H9 (cell line): Measurements from ENCODE around the gene TMSB10. TPM values are rescaled to one million over a fixed set of nuclear protein-coding genes. Genes with fewer than 3 reads are reported as not detected.

Experiments
- DNase-seq: peaks from one replicate; pipeline ENCODE4 v3.0.0-alpha.2; 2017
- H2AFZ ChIP-seq: one replicate; pipeline ENCODE4 v1.6.1; 2013; ENCODE audit warnings: mild to moderate bottlenecking, low read length, control low read depth, moderate library complexity
- H2AK5ac ChIP-seq: 2 replicates; pipeline ENCODE4 v1.6.1; 2013; ENCODE audit warnings: low read length, control low read depth, mixed read lengths; ENCODE audit not compliant: insufficient read length
- H2BK120ac ChIP-seq: one replicate; pipeline ENCODE4 v1.6.1; 2013; ENCODE audit warnings: low read depth, mild to moderate bottlenecking, low read length, control low read depth, inconsistent platforms; ENCODE audit not compliant: poor library complexity, severe bottlenecking
- H2BK12ac ChIP-seq: 2 replicates; pipeline ENCODE4 v1.6.1; 2013; ENCODE audit warnings: low read length, control low read depth, mixed read lengths, low read depth; ENCODE audit not compliant: insufficient read length
- H2BK15ac ChIP-seq: 2 replicates; pipeline ENCODE4 v1.6.1; 2013; ENCODE audit warnings: low read depth, low read length, control low read depth
- H2BK20ac ChIP-seq: one replicate; pipeline ENCODE4 v1.6.1; 2013; ENCODE audit warnings: low read depth, mild to moderate bottlenecking, low read length, control low read depth, inconsistent platforms; ENCODE audit not compliant: poor library complexity, severe bottlenecking
- H2BK5ac ChIP-seq: 2 replicates; pipeline ENCODE4 v1.6.1; 2013; ENCODE audit warnings: low read length, control low read depth, mixed read lengths; ENCODE audit not compliant: insufficient read length
- H3K14ac ChIP-seq: 2 replicates; pipeline ENCODE4 v1.6.1; 2013; ENCODE audit warnings: low read length, control low read depth; ENCODE audit not compliant: insufficient read depth
- H3K18ac ChIP-seq: 2 replicates; pipeline ENCODE4 v1.6.1; 2013; ENCODE audit warnings: low read depth, mild to moderate bottlenecking, mixed read lengths, low read length, control low read depth; ENCODE audit not compliant: insufficient read length
- H3K23ac ChIP-seq: 2 replicates; pipeline ENCODE4 v1.6.1; 2013; ENCODE audit warnings: low read length, control low read depth, mixed read lengths, low read depth; ENCODE audit not compliant: insufficient read length
- H3K23me2 ChIP-seq: 2 replicates; pipeline ENCODE4 v1.6.1; 2013; ENCODE audit warnings: low read depth, mild to moderate bottlenecking, mixed read lengths, low read length, control low read depth; ENCODE audit not compliant: insufficient read length, poor library complexity, severe bottlenecking
- H3K27ac ChIP-seq: 2 replicates; pipeline ENCODE4 v1.5.1; 2013; ENCODE audit warnings: low read length, control low read depth, mixed read lengths, low read depth; ENCODE audit not compliant: insufficient read length
- H3K27me3 ChIP-seq: 2 replicates; pipeline ENCODE4 v1.6.1; 2013; ENCODE audit warnings: low read length, control low read depth, inconsistent platforms; ENCODE audit not compliant: insufficient read depth
- H3K4ac ChIP-seq: 2 replicates; pipeline ENCODE4 v1.6.1; 2013; ENCODE audit warnings: low read depth, mild to moderate bottlenecking, control low read depth, inconsistent platforms, low read length, moderate library complexity
- H3K4me1 ChIP-seq: 2 replicates; pipeline ENCODE4 v1.6.1; 2013; ENCODE audit warnings: low read length, control low read depth, inconsistent platforms; ENCODE audit not compliant: insufficient read depth
- H3K4me2 ChIP-seq: 2 replicates; pipeline ENCODE4 v1.6.1; 2013; ENCODE audit warnings: low read length, control low read depth, mixed read lengths; ENCODE audit not compliant: insufficient read length, insufficient read depth
- H3K56ac ChIP-seq: 2 replicates; pipeline ENCODE4 v1.6.1; 2013; ENCODE audit warnings: low read depth, mild to moderate bottlenecking, mixed read lengths, low read length, control low read depth; ENCODE audit not compliant: insufficient read length
- H3K79me1 ChIP-seq: 2 replicates; pipeline ENCODE4 v1.6.1; 2013; ENCODE audit warnings: low read depth, mild to moderate bottlenecking, moderate library complexity, low read length, control low read depth, inconsistent platforms; ENCODE audit not compliant: insufficient read depth, poor library complexity, severe bottlenecking
- H3K79me2 ChIP-seq: 2 replicates; pipeline ENCODE4 v1.6.1; 2013; ENCODE audit warnings: low read length, control low read depth, inconsistent platforms; ENCODE audit not compliant: insufficient read depth
- H3K9ac ChIP-seq: 2 replicates; pipeline ENCODE4 v1.6.1; 2013; ENCODE audit warnings: low read length, control low read depth, mixed read lengths; ENCODE audit not compliant: insufficient read length; ENCODE audit errors: extremely low read depth
- H3K9me3 ChIP-seq: one replicate; pipeline ENCODE4 v1.6.1; 2013; ENCODE audit warnings: low read depth, low read length, inconsistent platforms; ENCODE audit not compliant: control insufficient read depth
- H3T11ph ChIP-seq: one replicate; pipeline ENCODE4 v1.6.1; 2013; ENCODE audit warnings: mild to moderate bottlenecking, low read length, control low read depth, inconsistent platforms
- H4K20me1 ChIP-seq: one replicate; pipeline ENCODE4 v1.6.1; 2013; ENCODE audit not compliant: control insufficient read depth, insufficient read length, insufficient read depth
- H4K5ac ChIP-seq: 2 replicates; pipeline ENCODE4 v1.6.1; 2013; ENCODE audit warnings: low read depth, mild to moderate bottlenecking, mixed read lengths, low read length, control low read depth; ENCODE audit not compliant: insufficient read length
- H4K8ac ChIP-seq: replicated peaks from 2 replicates; pipeline ENCODE4 v1.6.1; 2013; ENCODE audit warnings: low read length, control low read depth, mixed read lengths, low read depth; ENCODE audit not compliant: insufficient read length
- H4K91ac ChIP-seq: 2 replicates; pipeline ENCODE4 v1.6.1; 2013; ENCODE audit warnings: low read depth, mild to moderate bottlenecking, moderate library complexity, mixed read lengths, low read length, control low read depth; ENCODE audit not compliant: insufficient read length
- H3K27ac Mint-ChIP-seq, 3 experiments: 2 replicates in 2 of 3; 3 replicates in 1 of 3; pipeline ENCODE4 v1.8.0; 2020 to 2021; ENCODE audit warnings: mixed read lengths in 3 of 3, mild to moderate bottlenecking in 1 of 3, moderate library complexity in 1 of 3
- H3K27me3 Mint-ChIP-seq: 2 replicates; pipeline ENCODE4 v1.8.0; 2021; ENCODE audit warnings: low read depth, mild to moderate bottlenecking, moderate library complexity, mixed read lengths
- H3K36me3 Mint-ChIP-seq, 3 experiments: 2 replicates in 2 of 3; 3 replicates in 1 of 3; pipeline ENCODE4 v1.8.0; 2020 to 2021; ENCODE audit warnings: low read depth in 3 of 3, mixed read lengths in 3 of 3; ENCODE audit not compliant: insufficient read depth in 1 of 3
- H3K4me1 Mint-ChIP-seq, 2 experiments: 2 replicates each; pipeline ENCODE4 v1.8.0; 2020; ENCODE audit warnings: mixed read lengths in 2 of 2
- H3K4me3 Mint-ChIP-seq, 2 experiments: 2 replicates in 1 of 2; 3 replicates in 1 of 2; pipeline ENCODE4 v1.8.0; 2020 to 2021; ENCODE audit warnings: mild to moderate bottlenecking in 2 of 2, mixed read lengths in 2 of 2, moderate library complexity in 1 of 2
- H3K9me3 Mint-ChIP-seq, 2 experiments: 2 replicates in 1 of 2; 3 replicates in 1 of 2; pipeline ENCODE4 v1.8.0; 2020; ENCODE audit warnings: mild to moderate bottlenecking in 2 of 2, mixed read lengths in 2 of 2, moderate library complexity in 1 of 2
- CTCF ChIP-seq: fragments of 200-600 bp; sonication (generic); conservative IDR thresholded peaks from 3 replicates; pipeline ENCODE4 v1.8.0; 2021; ENCODE audit warnings: antibody characterized with exemption, mild to moderate bottlenecking
- whole genome bisulfite sequencing: extraction: QIAGEN DNeasy Blood & Tissue Kit; methylation state at CpG from one replicate; pipeline ENCODE4 v1.1.7; 2013; ENCODE audit warnings: missing lambda C conversion rate, low lambda C conversion rate, mixed read lengths; ENCODE audit not compliant: insufficient read length; ENCODE audit errors: extremely low coverage; 5-methylcytosine and 5-hydroxymethylcytosine counted together
- total RNA-seq: library from RNA; stranded (reverse); gene quantifications from 2 replicates; pipeline ENCODE4 v1.2.1, GENCODE V29; 2021

The TMSB10 gene
- total RNA-seq, 1 experiment from 2014 or later, result 755 TPM

- H3K4me1 ChIP-seq, result no peaks in the 10 kb centered on the region
- H3K79me2 ChIP-seq, result no peaks in the 10 kb centered on the region
- TF ChIP-seq CTCF, result no peak
- H3K9ac ChIP-seq, result no peak overlapping the region
- H2BK120ac ChIP-seq, result no peak overlapping the region
- no peak overlapping the region for H4K5ac ChIP-seq
- Mint-ChIP-seq H3K27me3 (no peaks in the 10 kb centered on the region), H3K4me3 (no peak overlapping the region), H3K27ac (peak overlapping the region in 1 of 3 experiments; percentile 11; a peak in 1 of 7 replicates), H3K9me3 (no peaks in the 10 kb centered on the region), H3K36me3 (no peaks in the 10 kb centered on the region), H3K4me1 (peaks cover 12 to 16% of the 10 kb centered on the region in 2 experiments)
- no CpG with 5 or more reads among the region's 7 CpGs for WGBS
- no peak overlapping the region for H3K4ac ChIP-seq
- H3K56ac ChIP-seq, result no peak overlapping the region
- no peak overlapping the region for H4K8ac ChIP-seq
- H3T11ph ChIP-seq, result no peak overlapping the region
- no peak overlapping the region for H2BK5ac ChIP-seq
- H4K20me1 ChIP-seq, result no peaks in the 10 kb centered on the region
- H3K9me3 ChIP-seq, result no peaks in the 10 kb centered on the region
- H3K23ac ChIP-seq, result no peak overlapping the region
- H2AK5ac ChIP-seq, result no peak overlapping the region
- H2BK15ac ChIP-seq, result no peak overlapping the region
- H3K79me1 ChIP-seq, result no peaks in the 10 kb centered on the region
- no peak overlapping the region for H3K27ac ChIP-seq
- no peak overlapping the region for H3K18ac ChIP-seq
- no peak for DNase-seq
- no peak overlapping the region for H2BK20ac ChIP-seq
- H2AFZ ChIP-seq, result no peak overlapping the region
- H3K23me2 ChIP-seq, result no peaks in the 10 kb centered on the region
- no peak overlapping the region for H3K14ac ChIP-seq
- H3K27me3 ChIP-seq, result no peaks in the 10 kb centered on the region; the same call in 1 of the 2 replicates
- H2BK12ac ChIP-seq, result no peak overlapping the region
- H3K4me2 ChIP-seq, result no peak overlapping the region
- no peak overlapping the region for H4K91ac ChIP-seq
Measured at GRCh38 chr2:84919885-84920580, 14.6 kb downstream of the TMSB10 start.
